Measurements from ENCODE around the gene LHPP. TPM values are rescaled to one million over a fixed set of nuclear protein-coding genes. Genes with fewer than 3 reads are reported as not detected.

Gene LHPP
- total and polyA plus RNA-seq, 4 experiments from 2014 or later = 17.9 to 22.4 (median 19.2) TPM

DNA sequence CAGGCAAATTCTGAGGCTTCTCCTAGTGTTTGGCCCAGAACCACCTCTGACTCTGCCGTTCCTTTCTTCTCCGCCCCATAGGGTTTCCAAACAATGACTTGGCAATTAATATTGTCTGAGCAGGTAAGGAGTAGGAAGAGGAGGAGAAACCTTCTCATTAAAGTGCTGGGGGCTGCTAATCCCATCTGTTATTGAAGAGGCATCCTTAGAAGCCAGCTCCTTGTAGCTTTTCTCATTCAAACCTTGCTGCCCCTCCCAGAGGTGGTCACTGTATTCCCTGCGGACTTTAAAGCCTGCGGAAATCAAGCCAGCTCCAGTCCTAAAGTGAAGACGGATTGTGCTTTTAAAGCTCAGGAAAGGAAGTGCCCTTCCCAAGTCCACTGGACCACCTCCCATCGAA, 10.3 kb upstream of the LHPP start:
- ChIA-PET CTCF (ENCODE audit: partially characterized antibody) (no interaction called here), POLR2A (ENCODE audit: partially characterized antibody) (no interaction called here)

DNA sequence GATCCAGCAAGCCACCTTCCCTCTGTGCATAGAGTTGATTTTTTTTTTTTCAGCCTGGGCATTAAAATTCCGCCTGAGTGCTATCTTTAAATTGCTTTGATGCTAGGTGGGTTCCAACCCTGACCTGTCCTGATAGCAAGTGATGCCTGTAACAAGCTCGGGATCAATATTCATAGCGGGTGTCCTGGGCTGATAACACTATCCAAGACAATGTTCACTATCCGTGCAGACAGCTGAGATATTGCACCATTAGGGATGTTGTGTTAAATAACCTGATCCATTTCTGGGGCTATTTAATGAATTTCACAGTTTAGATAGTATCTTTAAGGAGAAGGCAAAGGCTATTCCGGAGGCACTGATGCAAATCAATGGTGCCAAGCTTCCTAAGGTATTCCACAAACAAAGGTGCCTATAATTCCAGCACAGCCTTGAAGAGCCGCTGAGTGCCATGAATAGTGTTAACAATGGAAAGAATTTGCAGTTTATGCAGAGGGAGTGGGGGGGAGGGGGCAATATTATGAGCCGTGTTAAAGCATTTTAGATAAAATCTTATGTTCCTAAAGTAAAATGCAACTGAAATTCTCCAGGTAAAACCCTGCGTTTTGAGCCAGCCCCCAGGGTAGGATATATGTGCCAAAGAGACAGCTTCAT, 7.5 kb upstream of the LHPP start:
- H3K27me3 ChIP-seq (ENCODE audit: insufficient read depth, low read length) = peaks cover 27% of the 10 kb centered on the region
- Mint-ChIP-seq H3K27me3 (peaks cover 52 to 58% of the 10 kb centered on the region in 2 donors), H3K9me3 (no peaks in the 10 kb centered on the region), H3K36me3 (no peaks in the 10 kb centered on the region), H3K4me1 (peaks cover 6 to 19% (median 11%) of the 10 kb centered on the region in 4 donors), H3K27ac (no peak overlapping the region), H3K4me3 (peak overlapping the region in 1 of 8 donors; percentile 27)
- CTCF ChIA-PET (ENCODE audit: partially characterized antibody) = no interaction called here
- no peaks in the 10 kb centered on the region for H3K36me3 ChIP-seq (ENCODE audit: insufficient read depth, low read length)
- H3K4me1 ChIP-seq (ENCODE audit: insufficient read depth, low read length) = peaks cover 10% of the 10 kb centered on the region
- intact Hi-C loops (cut with micrococcal nuclease) = no loop called here
- H3K27ac ChIP-seq (ENCODE audit: low read depth, low read length) = no peak overlapping the region
- POLR2A ChIA-PET (ENCODE audit: partially characterized antibody) = no interaction called here
- no peak for DNase-seq
- no peaks in the 10 kb centered on the region for H3K9me3 ChIP-seq (ENCODE audit: control insufficient read depth in 1 of 2, low read length in 2 of 2)
- no peak overlapping the region for H3K4me3 ChIP-seq (ENCODE audit: low read length in 2 of 2)

More for the DNA sequence above, 10.3 kb upstream of the LHPP start:
- H3K4me1 ChIP-seq (ENCODE audit: insufficient read depth, low read length) = peaks cover 16% of the 10 kb centered on the region
- H3K9me3 Mint-ChIP-seq = no peaks in the 10 kb centered on the region
- peak overlapping the region in 1 of 7 donors; percentile 75 for H3K27ac Mint-ChIP-seq
- no peak overlapping the region for H3K4me3 ChIP-seq (ENCODE audit: low read length in 2 of 2)
- H3K27me3 ChIP-seq (ENCODE audit: insufficient read depth, low read length) = peaks cover 44% of the 10 kb centered on the region
- H3K27ac ChIP-seq (ENCODE audit: low read depth, low read length) = no peak overlapping the region
- no peaks in the 10 kb centered on the region for H3K9me3 ChIP-seq (ENCODE audit: control insufficient read depth in 1 of 2, low read length in 2 of 2)
- H3K4me1 Mint-ChIP-seq = peaks cover 11 to 33% (median 21%) of the 10 kb centered on the region in 4 donors
- intact Hi-C loops (cut with micrococcal nuclease) = no loop called here
- H3K4me3 Mint-ChIP-seq = peak overlapping the region in 1 of 8 donors; percentile 24
- no peaks in the 10 kb centered on the region for H3K36me3 ChIP-seq (ENCODE audit: insufficient read depth, low read length)
- peaks cover 66 to 67% of the 10 kb centered on the region in 2 donors for H3K27me3 Mint-ChIP-seq
- no peak for DNase-seq
- H3K36me3 Mint-ChIP-seq = no peaks in the 10 kb centered on the region

GRCh38 chr10:124455441-124455840, 6.2 kb upstream of the LHPP start:
- ChIA-PET POLR2A (ENCODE audit: partially characterized antibody) (no interaction called here), CTCF (ENCODE audit: partially characterized antibody) (no interaction called here)
- no peak overlapping the region for H3K4me3 ChIP-seq (ENCODE audit: low read length in 2 of 2)
- H3K27ac ChIP-seq (ENCODE audit: low read depth, low read length) = no peak overlapping the region
- Mint-ChIP-seq H3K27me3 (peaks cover 45 to 51% of the 10 kb centered on the region in 2 donors), H3K4me1 (peaks cover under 1 to 12% (median 4%) of the 10 kb centered on the region in 4 donors), H3K4me3 (no peak overlapping the region), H3K9me3 (no peaks in the 10 kb centered on the region), H3K36me3 (no peaks in the 10 kb centered on the region), H3K27ac (no peak overlapping the region)
- intact Hi-C loops (cut with micrococcal nuclease) = no loop called here
- H3K27me3 ChIP-seq (ENCODE audit: insufficient read depth, low read length) = peaks cover 21% of the 10 kb centered on the region
- H3K4me1 ChIP-seq (ENCODE audit: insufficient read depth, low read length) = peaks cover under 1% of the 10 kb centered on the region
- H3K9me3 ChIP-seq (ENCODE audit: control insufficient read depth in 1 of 2, low read length in 2 of 2) = no peaks in the 10 kb centered on the region
- no peaks in the 10 kb centered on the region for H3K36me3 ChIP-seq (ENCODE audit: insufficient read depth, low read length)
- DNase-seq = no peak

- Histone ChIP-seq H3K4me3 (ENCODE audit: low read length in 2 of 2) (no peak overlapping the region), H3K27ac (ENCODE audit: low read depth, low read length) (no peak overlapping the region), H3K4me1 (ENCODE audit: insufficient read depth, low read length) (peaks cover 6% of the 10 kb centered on the region), H3K9me3 (ENCODE audit: control insufficient read depth in 1 of 2, low read length in 2 of 2) (no peaks in the 10 kb centered on the region), H3K36me3 (ENCODE audit: insufficient read depth, low read length) (no peaks in the 10 kb centered on the region), H3K27me3 (ENCODE audit: insufficient read depth, low read length) (peaks cover 9% of the 10 kb centered on the region)
- no peak overlapping the region for H3K4me3 Mint-ChIP-seq
- no peak overlapping the region for H3K27ac Mint-ChIP-seq
- H3K27me3 Mint-ChIP-seq = peaks cover 24 to 29% of the 10 kb centered on the region in 2 donors
- H3K4me1 Mint-ChIP-seq = peaks cover 2 to 14% (median 7%) of the 10 kb centered on the region in 4 donors
- H3K36me3 Mint-ChIP-seq = peaks cover 0 to 1% of the 10 kb centered on the region in 2 donors
- ChIA-PET POLR2A (ENCODE audit: partially characterized antibody) (no interaction called here), CTCF (ENCODE audit: partially characterized antibody) (no interaction called here)
- peaks cover 0 to 2% (median 0%) of the 10 kb centered on the region in 8 donors for H3K9me3 Mint-ChIP-seq
- DNase-seq = no peak
- intact Hi-C loops (cut with micrococcal nuclease) = no loop called here
Observed at GRCh38 chr10:124458473-124458872, 3.1 kb upstream of the LHPP start.

DNA sequence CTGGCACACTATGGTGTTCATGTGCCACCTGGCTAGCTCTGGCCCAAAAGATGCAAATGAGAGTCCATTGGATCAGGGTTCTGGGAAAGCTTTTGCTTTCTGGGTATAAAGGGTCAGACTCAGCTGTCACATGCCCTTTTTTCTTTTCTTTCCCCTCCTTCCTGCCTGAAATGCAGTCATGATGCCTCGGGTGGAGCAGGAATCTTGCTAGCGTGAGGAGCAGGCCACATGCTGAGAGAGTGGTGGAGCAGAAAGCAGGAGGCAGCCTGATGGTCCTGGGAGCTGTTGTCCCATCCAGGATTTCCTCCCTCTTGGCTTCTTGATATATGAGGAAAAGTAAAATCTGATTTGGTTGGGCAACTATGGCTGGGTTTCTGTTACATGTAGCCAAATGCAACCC, 2.7 kb upstream of the LHPP start:
- H3K27me3 ChIP-seq (ENCODE audit: insufficient read depth, low read length) = peaks cover 8% of the 10 kb centered on the region
- H3K4me3 Mint-ChIP-seq = no peak overlapping the region
- H3K27me3 Mint-ChIP-seq = peaks cover 20 to 25% of the 10 kb centered on the region in 2 donors
- H3K27ac ChIP-seq (ENCODE audit: low read depth, low read length) = no peak overlapping the region
- H3K36me3 ChIP-seq (ENCODE audit: insufficient read depth, low read length) = no peaks in the 10 kb centered on the region
- H3K4me3 ChIP-seq (ENCODE audit: low read length in 2 of 2) = no peak overlapping the region
- CTCF ChIA-PET (ENCODE audit: partially characterized antibody) = no interaction called here
- peaks cover 6% of the 10 kb centered on the region for H3K4me1 ChIP-seq (ENCODE audit: insufficient read depth, low read length)
- no peak for DNase-seq
- H3K4me1 Mint-ChIP-seq = peaks cover 2 to 14% (median 7%) of the 10 kb centered on the region in 4 donors
- peaks cover 0 to 1% of the 10 kb centered on the region in 2 donors for H3K36me3 Mint-ChIP-seq
- H3K27ac Mint-ChIP-seq = no peak overlapping the region
- intact Hi-C loops (cut with micrococcal nuclease) = no loop called here
- POLR2A ChIA-PET (ENCODE audit: partially characterized antibody) = no interaction called here
- peaks cover 0 to 2% (median 0%) of the 10 kb centered on the region in 8 donors for H3K9me3 Mint-ChIP-seq
- no peaks in the 10 kb centered on the region for H3K9me3 ChIP-seq (ENCODE audit: control insufficient read depth in 1 of 2, low read length in 2 of 2)

DNA sequence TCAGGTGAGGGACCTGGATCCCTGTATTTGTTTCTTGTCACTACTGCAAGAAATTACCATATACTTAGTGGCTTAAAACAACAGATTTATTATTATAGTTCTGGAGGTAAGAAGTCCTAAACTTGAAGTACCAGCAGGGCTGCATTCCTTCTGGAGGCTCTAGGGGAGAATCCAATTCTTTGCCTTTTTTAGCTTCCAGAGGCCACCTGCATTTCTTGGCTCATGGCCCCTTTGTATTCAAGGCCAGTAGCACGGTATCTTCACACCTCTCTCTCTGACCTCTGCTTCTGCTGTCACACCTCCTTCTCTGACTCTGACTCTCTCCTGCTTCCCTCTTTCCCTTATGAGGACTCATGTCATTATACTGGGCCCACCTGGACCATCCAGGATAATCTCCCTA, 2.2 kb upstream of the LHPP start:
- H3K9me3 Mint-ChIP-seq = peaks cover 0 to 2% (median 0%) of the 10 kb centered on the region in 8 donors
- H3K27me3 Mint-ChIP-seq = peaks cover 19 to 22% of the 10 kb centered on the region in 2 donors
- peaks cover 0 to 1% of the 10 kb centered on the region in 2 donors for H3K36me3 Mint-ChIP-seq
- Histone ChIP-seq H3K36me3 (ENCODE audit: insufficient read depth, low read length) (no peaks in the 10 kb centered on the region), H3K27ac (ENCODE audit: low read depth, low read length) (no peak overlapping the region), H3K9me3 (ENCODE audit: control insufficient read depth in 1 of 2, low read length in 2 of 2) (no peaks in the 10 kb centered on the region), H3K27me3 (ENCODE audit: insufficient read depth, low read length) (peaks cover 4% of the 10 kb centered on the region), H3K4me3 (ENCODE audit: low read length in 2 of 2) (no peak overlapping the region), H3K4me1 (ENCODE audit: insufficient read depth, low read length) (peaks cover 10% of the 10 kb centered on the region)
- DNase-seq = no peak
- POLR2A ChIA-PET (ENCODE audit: partially characterized antibody) = interaction anchor here (3.0 kb wide), 1 partner anchor 41 kb away, joined by 24 read pairs; the partner anchor contains the start of gene OAT
- H3K4me1 Mint-ChIP-seq = peaks cover 6 to 18% (median 11%) of the 10 kb centered on the region in 4 donors
- no peak overlapping the region for H3K4me3 Mint-ChIP-seq
- intact Hi-C loops (cut with micrococcal nuclease) = no loop called here
- CTCF ChIA-PET (ENCODE audit: partially characterized antibody) = no interaction called here
- H3K27ac Mint-ChIP-seq = no peak overlapping the region

DNA sequence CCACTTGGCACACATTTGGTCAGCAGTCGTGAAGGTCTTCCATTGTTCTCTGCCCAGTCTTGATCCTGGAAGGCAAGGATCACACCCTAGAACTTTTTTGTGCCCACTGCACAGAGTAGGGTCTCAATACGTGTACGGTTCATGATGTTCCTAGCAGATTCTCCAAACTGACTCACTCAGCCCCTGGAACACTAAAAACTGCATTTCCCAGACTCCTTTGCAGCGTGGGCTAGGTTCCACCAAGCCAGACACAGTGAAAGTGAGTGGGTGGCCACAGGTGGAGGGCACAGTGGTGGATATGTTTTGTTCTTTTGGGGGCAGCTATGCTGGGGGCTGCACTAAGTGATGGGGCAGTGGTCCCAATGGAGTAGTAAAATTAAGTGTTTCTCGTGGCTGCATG, 1.5 kb upstream of the LHPP start:
- peak overlapping the region in 1 of 8 donors; percentile 35 for H3K4me3 Mint-ChIP-seq
- no peaks in the 10 kb centered on the region for H3K9me3 ChIP-seq (ENCODE audit: control insufficient read depth in 1 of 2, low read length in 2 of 2)
- peaks cover 13 to 25% (median 18%) of the 10 kb centered on the region in 4 donors for H3K4me1 Mint-ChIP-seq
- H3K27ac Mint-ChIP-seq = peak overlapping the region in 2 of 7 donors; percentile 19 to 36
- no peak overlapping the region for H3K4me3 ChIP-seq (ENCODE audit: low read length in 2 of 2)
- intact Hi-C loops (cut with micrococcal nuclease) = loop anchor here (2.0 to 5.0 kb wide), 3 partner anchors 285 to 1362 kb away; partner anchors contain the start of genes BCCIP, EEF1AKMT2, FAM53B and UROS
- ChIA-PET POLR2A (ENCODE audit: partially characterized antibody) (interaction anchor here (3.0 kb wide), 1 partner anchor 42 kb away, joined by 24 read pairs; the partner anchor contains the start of gene OAT), CTCF (ENCODE audit: partially characterized antibody) (interaction anchor here (0.6 to 1.7 kb wide), 3 partner anchors 42 to 466 kb away, joined by 3 to 7 read pairs (median 4); no protein-coding TSS in a partner anchor)
- no peak for DNase-seq
- H3K9me3 Mint-ChIP-seq = peaks cover 0 to 2% (median 0%) of the 10 kb centered on the region in 8 donors
- H3K27me3 ChIP-seq (ENCODE audit: insufficient read depth, low read length) = peaks cover 4% of the 10 kb centered on the region
- peaks cover 15% of the 10 kb centered on the region in 2 donors for H3K27me3 Mint-ChIP-seq
- peaks cover 0 to 1% of the 10 kb centered on the region in 2 donors for H3K36me3 Mint-ChIP-seq
- no peaks in the 10 kb centered on the region for H3K36me3 ChIP-seq (ENCODE audit: insufficient read depth, low read length)
- peaks cover 17% of the 10 kb centered on the region for H3K4me1 ChIP-seq (ENCODE audit: insufficient read depth, low read length)
- no peak overlapping the region for H3K27ac ChIP-seq (ENCODE audit: low read depth, low read length)

Data from CD4-positive, alpha-beta memory T cell (primary cell).